ENCODE results near the gene ZNF827. TPM values are rescaled to one million over a fixed set of nuclear protein-coding genes. Genes with fewer than 3 reads are reported as not detected.

The ZNF827 gene
- total and polyA plus RNA-seq, 11 donors: 4.5 to 30.1 (median 18.1) TPM

- peak overlapping the region; percentile 92 to 99 (median 96) for H3K27ac ChIP-seq
- H3K27me3 ChIP-seq: no peaks in the 10 kb centered on the region
- H3K4me1 ChIP-seq: peaks cover 0 to 30% (median 19%) of the 10 kb centered on the region in 12 donors
- WGBS, 4 donors: 0 to 1% (median 1%) methylated on average over 43 to 95 of the region's 95 CpGs
- no peaks in the 10 kb centered on the region for H3K9me3 ChIP-seq
- ATAC-seq (peak; percentile 57 to 74 (median 66)), DNase-seq (peak; percentile 67 to 81 (median 71))
- TF ChIP-seq CTCF (IDR thresholded peaks at IDR 0.05) (peak in 1 of 12 donors; percentile 5), POLR2A (IDR thresholded peaks at IDR 0.05) (no peak)
- no peaks in the 10 kb centered on the region for H3K36me3 ChIP-seq
- H3K4me3 ChIP-seq: peak overlapping the region; percentile 70 to 93 (median 80)
- intact Hi-C loops (cut with DNase I): loop anchor here in 8 of 10 donors (2.0 to 10.0 kb wide), 14 partner anchors 50 to 322 kb away; partner anchors contain the start of genes MMAA (in 3 of the 8) and LSM6 (in 1 of the 8)
These were observed 1.4 kb downstream of the ZNF827 start for GRCh38 chr4:145936997-145937901.

GRCh38 chr4:145936142-145936996 is 2.3 kb downstream of the ZNF827 start:
- peak in 1 of 2 donors; percentile 28 for TF ChIP-seq POLR2A (IDR thresholded peaks at IDR 0.05)
- TF ChIP-seq CTCF (IDR thresholded peaks at IDR 0.05): peak in 7 of 12 donors; percentile 10 to 28 (median 12)
- Histone ChIP-seq H3K27ac (peak overlapping the region; percentile 92 to 99 (median 96)), H3K9me3 (no peaks in the 10 kb centered on the region), H3K4me3 (peak overlapping the region; percentile 70 to 93 (median 80)), H3K4me1 (peaks cover 0 to 31% (median 19%) of the 10 kb centered on the region in 12 donors), H3K27me3 (no peaks in the 10 kb centered on the region), H3K36me3 (no peaks in the 10 kb centered on the region)
- DNase-seq (peak; percentile 74 to 82 (median 78)), ATAC-seq (peak; percentile 34 to 76 (median 66))
- intact Hi-C loops (cut with DNase I): loop anchor here in 8 of 10 donors (2.0 to 10.0 kb wide), 14 partner anchors 49 to 322 kb away; partner anchors contain the start of genes MMAA (in 3 of the 8) and LSM6 (in 1 of the 8)
- 1% methylated on average over 67 to 70 of the region's 70 CpGs for WGBS, 4 donors

- WGBS, 4 donors: 4 to 6% (median 5%) methylated on average over 18 of the region's 18 CpGs
These were observed 3.1 kb downstream of the ZNF827 start for GRCh38 chr4:145935253-145936141.

More at GRCh38 chr4:145935253-145936141, 3.1 kb downstream of the ZNF827 start:
- Histone ChIP-seq H3K9me3 (no peaks in the 10 kb centered on the region), H3K4me3 (peak overlapping the region; percentile 70 to 93 (median 80)), H3K27me3 (no peaks in the 10 kb centered on the region), H3K4me1 (peaks cover 0 to 40% (median 19%) of the 10 kb centered on the region in 12 donors), H3K36me3 (no peaks in the 10 kb centered on the region), H3K27ac (peak overlapping the region; percentile 92 to 99 (median 96))
- ATAC-seq (peak; percentile 21 to 36 (median 31)), DNase-seq (peak in 4 of 5 donors; percentile 41 to 72 (median 60))
- intact Hi-C loops (cut with DNase I): loop anchor here in 8 of 10 donors (2.0 to 10.0 kb wide), 15 partner anchors 27 to 321 kb away; partner anchors contain the start of genes MMAA (in 3 of the 8) and LSM6 (in 1 of the 8)
- TF ChIP-seq POLR2A (IDR thresholded peaks at IDR 0.05) (no peak), CTCF (IDR thresholded peaks at IDR 0.05) (no peak)
